ENCODE data around the gene S100PBP. TPM values are rescaled to one million over a fixed set of nuclear protein-coding genes. Genes with fewer than 3 reads are reported as not detected.
"Not testable (repeated sequence)": the region's sequence is repeated elsewhere in the genome, so short reads cannot be mapped to it uniquely, and the experiment has no call there.

Gene S100PBP
- total RNA-seq, 2 donors from 2014 or later, result 5.7 to 10.8 TPM

GRCh38 chr1:32782086-32782485 is 35.4 kb upstream of the S100PBP start:
- Histone ChIP-seq H3K27me3 (no peaks in the 10 kb centered on the region), H3K9me3 (no peaks in the 10 kb centered on the region), H3K4me1 (no peaks in the 10 kb centered on the region), H3K27ac (no peak overlapping the region), H3K36me3 (peaks cover 91% of the 10 kb centered on the region), H3K4me3 (no peak overlapping the region)
- TF ChIP-seq, protein P1, sequence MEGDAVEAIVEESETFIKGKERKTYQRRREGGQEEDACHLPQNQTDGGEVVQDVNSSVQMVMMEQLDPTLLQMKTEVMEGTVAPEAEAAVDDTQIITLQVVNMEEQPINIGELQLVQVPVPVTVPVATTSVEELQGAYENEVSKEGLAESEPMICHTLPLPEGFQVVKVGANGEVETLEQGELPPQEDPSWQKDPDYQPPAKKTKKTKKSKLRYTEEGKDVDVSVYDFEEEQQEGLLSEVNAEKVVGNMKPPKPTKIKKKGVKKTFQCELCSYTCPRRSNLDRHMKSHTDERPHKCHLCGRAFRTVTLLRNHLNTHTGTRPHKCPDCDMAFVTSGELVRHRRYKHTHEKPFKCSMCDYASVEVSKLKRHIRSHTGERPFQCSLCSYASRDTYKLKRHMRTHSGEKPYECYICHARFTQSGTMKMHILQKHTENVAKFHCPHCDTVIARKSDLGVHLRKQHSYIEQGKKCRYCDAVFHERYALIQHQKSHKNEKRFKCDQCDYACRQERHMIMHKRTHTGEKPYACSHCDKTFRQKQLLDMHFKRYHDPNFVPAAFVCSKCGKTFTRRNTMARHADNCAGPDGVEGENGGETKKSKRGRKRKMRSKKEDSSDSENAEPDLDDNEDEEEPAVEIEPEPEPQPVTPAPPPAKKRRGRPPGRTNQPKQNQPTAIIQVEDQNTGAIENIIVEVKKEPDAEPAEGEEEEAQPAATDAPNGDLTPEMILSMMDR (IDR thresholded peaks at IDR 0.05), result no peak
- no peak for DNase-seq (ENCODE audit: low spot score)

DNA sequence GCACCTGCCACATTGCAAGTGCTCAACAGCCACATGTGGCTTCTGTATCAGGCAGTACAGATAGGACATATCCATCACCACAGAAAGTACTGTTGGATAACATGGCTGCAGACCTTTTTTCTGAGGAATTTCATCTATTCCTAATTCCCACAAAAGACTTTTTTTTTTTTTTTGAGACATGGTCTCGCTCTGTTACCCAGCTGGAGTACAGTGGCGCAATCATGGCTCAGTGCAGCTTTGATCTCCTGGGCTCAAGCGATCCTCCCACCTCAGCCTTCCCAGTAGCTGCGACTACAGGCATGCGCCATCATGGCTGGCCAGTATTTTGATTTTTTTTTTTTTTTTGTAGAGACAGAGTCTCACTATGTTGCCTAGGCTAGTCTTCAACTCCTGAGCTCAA is 33.6 kb upstream of the S100PBP start:
- DNase-seq (ENCODE audit: low spot score), result no peak
- Histone ChIP-seq H3K4me3 (no peak overlapping the region), H3K27me3 (no peaks in the 10 kb centered on the region), H3K36me3 (peaks cover 90% of the 10 kb centered on the region), H3K27ac (no peak overlapping the region), H3K4me1 (no peaks in the 10 kb centered on the region), H3K9me3 (no peaks in the 10 kb centered on the region)
- TF ChIP-seq, protein P1 (IDR thresholded peaks at IDR 0.05), result no peak

- no peak for DNase-seq (ENCODE audit: low spot score)
- Histone ChIP-seq H3K4me1 (no peaks in the 10 kb centered on the region), H3K36me3 (peaks cover 81% of the 10 kb centered on the region), H3K9me3 (no peaks in the 10 kb centered on the region), H3K27me3 (no peaks in the 10 kb centered on the region), H3K27ac (no peak overlapping the region), H3K4me3 (no peak overlapping the region)
- TF ChIP-seq, protein P1 (IDR thresholded peaks at IDR 0.05), result no peak
Observed at GRCh38 chr1:32784817-32785216, 32.6 kb upstream of the S100PBP start.

DNA sequence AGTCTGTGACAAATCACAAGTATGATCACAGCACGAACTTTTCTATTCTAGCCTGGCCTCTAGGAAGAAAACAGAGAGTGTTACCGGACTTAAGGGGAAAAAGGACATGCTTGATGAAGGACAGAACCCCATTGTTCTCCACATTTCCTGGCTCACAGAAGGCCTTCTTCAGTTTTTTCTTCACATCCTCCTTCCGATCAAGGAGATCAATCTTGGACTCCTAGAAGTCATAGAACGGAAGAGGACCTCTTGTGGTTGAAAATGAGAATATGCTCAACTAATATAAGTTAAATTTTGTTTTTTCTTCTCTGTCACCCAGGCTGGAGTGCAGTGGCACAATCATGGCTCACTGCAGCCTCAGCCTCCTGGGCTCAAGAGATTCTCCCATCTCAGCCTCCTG is 30.6 kb upstream of the S100PBP start:
- Histone ChIP-seq H3K27me3 (no peaks in the 10 kb centered on the region), H3K4me3 (no peak overlapping the region), H3K27ac (no peak overlapping the region), H3K9me3 (no peaks in the 10 kb centered on the region), H3K4me1 (no peaks in the 10 kb centered on the region), H3K36me3 (peaks cover 77% of the 10 kb centered on the region)
- DNase-seq (ENCODE audit: low spot score), result no peak
- TF ChIP-seq, protein P1 (IDR thresholded peaks at IDR 0.05), result peak in 1 of 2 donors; percentile 33

DNA sequence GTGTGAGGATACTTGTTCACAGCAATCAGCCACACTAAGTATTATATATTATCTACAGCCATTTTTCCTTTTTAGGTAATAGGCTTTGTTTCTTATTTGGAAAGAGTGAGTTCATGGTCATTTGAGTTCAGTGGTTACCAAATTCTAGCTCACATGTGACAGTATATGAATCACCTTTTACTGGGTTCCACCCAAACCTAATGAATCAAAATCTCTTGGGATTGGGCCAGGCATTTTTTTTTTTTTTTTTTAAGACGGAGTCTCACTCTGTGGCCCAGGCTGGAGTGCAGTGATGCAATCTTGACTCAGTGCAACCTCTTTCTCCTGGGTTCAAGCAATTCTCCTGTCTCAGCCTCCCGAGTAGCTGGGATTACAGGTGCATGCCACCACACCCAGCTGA is 28.1 kb upstream of the S100PBP start:
- not testable (repeated sequence) for H3K9me3 ChIP-seq; H3K4me1 ChIP-seq; H3K27ac ChIP-seq; H3K27me3 ChIP-seq; H3K4me3 ChIP-seq; DNase-seq (ENCODE audit: low spot score)
- H3K36me3 ChIP-seq, result peaks cover 58% of the 10 kb centered on the region

DNA sequence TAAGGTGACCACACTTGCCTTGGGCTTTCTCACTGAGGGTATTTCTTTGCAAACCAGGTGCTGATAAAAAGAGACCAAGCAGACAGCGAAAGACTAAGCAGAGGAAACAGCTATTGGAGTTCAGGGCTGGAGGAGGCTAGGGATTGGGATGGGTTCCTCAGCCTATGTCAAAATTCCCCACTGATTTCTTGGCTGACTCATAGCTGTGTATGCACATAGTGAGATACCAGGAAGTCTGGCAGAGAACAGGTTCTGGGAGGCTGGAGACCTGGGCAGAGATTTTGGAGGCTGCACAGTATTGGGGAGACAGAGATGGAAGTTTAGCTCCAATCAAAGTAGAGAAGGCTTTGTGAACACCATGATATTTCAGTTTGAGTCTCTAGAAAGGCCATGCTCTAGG is 25.6 kb upstream of the S100PBP start:
- Histone ChIP-seq H3K27me3 (no peaks in the 10 kb centered on the region), H3K4me3 (no peak overlapping the region), H3K9me3 (no peaks in the 10 kb centered on the region), H3K36me3 (peaks cover 48% of the 10 kb centered on the region), H3K4me1 (no peaks in the 10 kb centered on the region), H3K27ac (no peak overlapping the region)
- DNase-seq (ENCODE audit: low spot score), result no peak
- TF ChIP-seq, protein P1 (IDR thresholded peaks at IDR 0.05), result no peak

DNA sequence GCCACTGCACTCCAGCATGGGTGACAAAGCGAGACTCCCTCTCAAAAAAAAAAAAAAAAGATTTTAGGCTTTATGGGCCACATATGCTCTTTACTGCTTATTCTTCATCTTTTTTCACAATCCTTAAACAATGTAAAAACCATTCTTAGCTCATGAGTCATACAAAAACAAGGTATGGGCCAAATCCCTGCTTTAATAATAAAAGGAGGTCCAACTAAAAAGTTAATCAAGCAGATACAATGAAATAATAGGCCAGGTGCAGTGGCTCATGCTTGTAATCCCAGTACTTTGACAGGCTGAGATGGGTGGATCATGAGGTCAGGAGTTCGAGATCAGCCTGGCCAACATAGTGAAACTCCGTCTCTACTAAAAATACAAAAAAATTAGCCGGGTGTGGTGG is 21.7 kb upstream of the S100PBP start:
- H3K9me3 ChIP-seq; H3K27me3 ChIP-seq; H3K27ac ChIP-seq; H3K4me3 ChIP-seq; H3K4me1 ChIP-seq; DNase-seq (ENCODE audit: low spot score): not testable (repeated sequence)
- peaks cover 46% of the 10 kb centered on the region for H3K36me3 ChIP-seq
